GM12874 (cell line): ENCODE data around the gene CADM2.

Experiments used
- TF ChIP-seq, protein P1 (sequence below): IDR thresholded peaks from 2 replicates; pipeline ENCODE4 v1.5.1; 2011; ENCODE audit warnings: low read depth, mild to moderate bottlenecking, control low read depth, low read length, moderate library complexity; ENCODE audit not compliant: insufficient read depth

Gene CADM2

GRCh38 chr3:84974347-84974746, 15.6 kb downstream of the CADM2 start:
- TF ChIP-seq, protein P1, sequence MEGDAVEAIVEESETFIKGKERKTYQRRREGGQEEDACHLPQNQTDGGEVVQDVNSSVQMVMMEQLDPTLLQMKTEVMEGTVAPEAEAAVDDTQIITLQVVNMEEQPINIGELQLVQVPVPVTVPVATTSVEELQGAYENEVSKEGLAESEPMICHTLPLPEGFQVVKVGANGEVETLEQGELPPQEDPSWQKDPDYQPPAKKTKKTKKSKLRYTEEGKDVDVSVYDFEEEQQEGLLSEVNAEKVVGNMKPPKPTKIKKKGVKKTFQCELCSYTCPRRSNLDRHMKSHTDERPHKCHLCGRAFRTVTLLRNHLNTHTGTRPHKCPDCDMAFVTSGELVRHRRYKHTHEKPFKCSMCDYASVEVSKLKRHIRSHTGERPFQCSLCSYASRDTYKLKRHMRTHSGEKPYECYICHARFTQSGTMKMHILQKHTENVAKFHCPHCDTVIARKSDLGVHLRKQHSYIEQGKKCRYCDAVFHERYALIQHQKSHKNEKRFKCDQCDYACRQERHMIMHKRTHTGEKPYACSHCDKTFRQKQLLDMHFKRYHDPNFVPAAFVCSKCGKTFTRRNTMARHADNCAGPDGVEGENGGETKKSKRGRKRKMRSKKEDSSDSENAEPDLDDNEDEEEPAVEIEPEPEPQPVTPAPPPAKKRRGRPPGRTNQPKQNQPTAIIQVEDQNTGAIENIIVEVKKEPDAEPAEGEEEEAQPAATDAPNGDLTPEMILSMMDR: no peak

DNA sequence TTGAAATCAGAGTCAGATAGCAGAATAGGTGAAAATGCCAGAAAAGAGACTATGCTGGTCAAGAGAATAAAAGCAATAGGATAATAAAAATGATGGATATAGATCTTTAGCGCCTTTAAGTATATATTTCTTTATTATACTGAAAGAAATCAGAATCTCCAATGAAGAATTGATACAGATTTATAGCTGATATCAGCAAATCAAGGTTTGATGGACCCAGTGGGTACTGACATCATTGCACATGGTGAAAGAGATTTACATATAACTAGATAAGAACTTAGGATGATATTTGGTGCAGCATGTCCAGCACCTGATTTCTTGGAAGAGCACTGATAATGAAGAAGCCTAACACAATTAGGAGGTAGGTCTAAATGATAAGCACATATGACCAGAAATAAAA, 18.2 kb downstream of the CADM2 start:
- TF ChIP-seq, protein P1: no peak

- TF ChIP-seq, protein P1: no peak
These were observed 20.1 kb downstream of the CADM2 start for GRCh38 chr3:84978843-84979242.

GRCh38 chr3:84980011-84980410, 21.2 kb downstream of the CADM2 start:
- TF ChIP-seq, protein P1: no peak

GRCh38 chr3:84980456-84980855, 21.7 kb downstream of the CADM2 start:
- TF ChIP-seq, protein P1: no peak

GRCh38 chr3:84983490-84983889, 24.7 kb downstream of the CADM2 start:
- TF ChIP-seq, protein P1: no peak

DNA sequence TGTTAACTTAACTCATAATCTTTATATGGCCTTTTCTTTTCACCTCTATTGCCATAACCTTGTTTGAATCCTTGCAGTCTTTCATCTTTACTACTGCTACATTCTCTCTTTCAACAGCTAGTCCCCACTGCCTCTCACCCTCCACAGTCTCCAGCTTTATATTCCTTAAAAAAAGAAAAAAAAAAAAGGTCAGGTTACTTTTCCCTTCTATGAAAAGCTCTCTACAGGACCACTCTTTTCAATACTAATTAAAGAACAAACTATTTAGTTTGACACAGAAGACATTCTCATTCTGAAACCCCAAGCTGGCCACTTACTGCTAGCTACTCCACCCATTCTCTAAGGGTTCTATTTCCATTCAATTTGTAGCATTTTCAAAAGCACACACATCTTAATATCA, 25.6 kb downstream of the CADM2 start:
- TF ChIP-seq, protein P1: no peak

- TF ChIP-seq, protein P1: no peak
These were observed 27.0 kb downstream of the CADM2 start for GRCh38 chr3:84985795-84986194.
